Caco-2 (cell line): ENCODE measurements around the gene CLEC4D. TPM values are rescaled to one million over a fixed set of nuclear protein-coding genes. Genes with fewer than 3 reads are reported as not detected.

ENCODE experiments used
- total RNA-seq: library from RNA; stranded (reverse); gene quantifications from 2 replicates; pipeline ENCODE4 v1.2.3, GENCODE V29; 2022

The CLEC4D gene
- total RNA-seq, 1 experiment from 2014 or later = not detected

Other genes with a start within 250 kb of the CLEC4D start
- gene CLEC6A, start 57.5 kb upstream of the CLEC4D start, total RNA-seq = not detected in 2 replicates
- not detected in 2 replicates for gene CLEC4E, start 27.4 kb downstream of the CLEC4D start, total RNA-seq
- not detected in 2 replicates for gene AICDA, start 99.4 kb downstream of the CLEC4D start, total RNA-seq
- gene MFAP5, start 149.3 kb downstream of the CLEC4D start, total RNA-seq = 0.61 and 1.00 TPM in 2 replicates
- gene RIMKLB, start 184.5 kb downstream of the CLEC4D start, total RNA-seq = 3.3 and 3.6 TPM in 2 replicates